Measurements from ENCODE around the gene MCM6.
"Not testable (repeated sequence)": the region's sequence is repeated elsewhere in the genome, so short reads cannot be mapped to it uniquely, and the experiment has no call there.

The MCM6 gene

GRCh38 chr2:135818937-135819610 lies 57.2 kb downstream of the MCM6 start:
- DNase-seq: peak; percentile 18

- DNase-seq: no peak
Measured at GRCh38 chr2:135817951-135818350, 58.3 kb downstream of the MCM6 start.

- DNase-seq: no peak
Measured at GRCh38 chr2:135817466-135817865, 58.8 kb downstream of the MCM6 start.

- DNase-seq: no peak
Measured at GRCh38 chr2:135815269-135815668, 61.0 kb downstream of the MCM6 start.

GRCh38 chr2:135812907-135813511 lies 63.2 kb downstream of the MCM6 start:
- DNase-seq: no peak

GRCh38 chr2:135807874-135808273 lies 68.4 kb downstream of the MCM6 start:
- DNase-seq: not testable (repeated sequence)

- DNase-seq: no peak
Measured at GRCh38 chr2:135803278-135803677, 73.0 kb downstream of the MCM6 start.

- no peak for DNase-seq
Measured at GRCh38 chr2:135802350-135802749, 73.9 kb downstream of the MCM6 start.

GRCh38 chr2:135800513-135801460 lies 75.5 kb downstream of the MCM6 start:
- peak; percentile 84 for DNase-seq

GRCh38 chr2:135799738-135800137 lies 76.5 kb downstream of the MCM6 start:
- DNase-seq: no peak

GRCh38 chr2:135798762-135799161 lies 77.5 kb downstream of the MCM6 start:
- DNase-seq: peak; percentile 11

GRCh38 chr2:135798275-135798705 lies 78.0 kb downstream of the MCM6 start:
- no peak for DNase-seq

- peak; percentile 75 for DNase-seq
Measured at GRCh38 chr2:135797497-135798274, 78.6 kb downstream of the MCM6 start.

GRCh38 chr2:135796606-135797005 lies 79.6 kb downstream of the MCM6 start:
- no peak for DNase-seq

- not testable (repeated sequence) for DNase-seq
Measured at GRCh38 chr2:135795641-135796040, 80.6 kb downstream of the MCM6 start.

GRCh38 chr2:135792401-135793150 lies 83.7 kb downstream of the MCM6 start:
- no peak for DNase-seq

- no peak for DNase-seq
Measured at GRCh38 chr2:135791418-135792190, 84.6 kb downstream of the MCM6 start.

- no peak for DNase-seq
Measured at GRCh38 chr2:135790423-135790822, 85.8 kb downstream of the MCM6 start.
